Upper lobe of right lung (tissue), 1 donor: ENCODE results near the gene CTSC. TPM values are rescaled to one million over a fixed set of nuclear protein-coding genes. Genes with fewer than 3 reads are reported as not detected.
A peak's percentile ranks its signal among the peaks of the same experiment; 100 is the strongest.

Experiments
- ATAC-seq: fragments of 200-7000 bp; cut with Tn5 transposase; one replicate; pipeline ENCODE4 v1.9.1; 2020; ENCODE audit warnings: mild to moderate bottlenecking, moderate library complexity
- DNase-seq: peaks from one replicate; pipeline ENCODE4 v3.0.0-alpha.2; 2020
- H3K27ac ChIP-seq: fragments of 200-600 bp; one replicate; pipeline ENCODE4 v1.8.0; 2022
- H3K27me3 ChIP-seq: fragments of 200-600 bp; one replicate; pipeline ENCODE4 v1.8.0; 2022; ENCODE audit warnings: mild to moderate bottlenecking
- H3K36me3 ChIP-seq: fragments of 200-600 bp; one replicate; pipeline ENCODE4 v1.8.0; 2022
- H3K4me1 ChIP-seq: fragments of 200-600 bp; one replicate; pipeline ENCODE4 v1.8.0; 2022
- H3K4me3 ChIP-seq: fragments of 200-600 bp; one replicate; pipeline ENCODE4 v1.8.0; 2022; ENCODE audit warnings: mild to moderate bottlenecking
- H3K9me3 ChIP-seq: fragments of 200-600 bp; one replicate; pipeline ENCODE4 v1.8.0; 2022
- CTCF ChIP-seq: fragments of 200-600 bp; IDR thresholded peaks from one replicate; pipeline ENCODE4 v1.8.0; 2022; ENCODE audit warnings: antibody characterized with exemption
- intact Hi-C: fragments of 100-400 bp; cut with DNase I; formaldehyde crosslinking; loops from one replicate; pipeline ENCODE4 v1.11.0; 2022
- total RNA-seq: library from RNA; stranded (reverse); fragmentation: NEBNext Ultra II Directional; extraction: Animal tissue kit (Norgen Biotek cat#: 25700); gene quantifications from one replicate; pipeline ENCODE4 v1.2.1, GENCODE V29; 2021
- donor health status: DM: no; HTN: yes; CAD: no; lungs with severe emphysema.

Gene CTSC
- total RNA-seq, 1 donor from 2014 or later: 278 TPM

DNA sequence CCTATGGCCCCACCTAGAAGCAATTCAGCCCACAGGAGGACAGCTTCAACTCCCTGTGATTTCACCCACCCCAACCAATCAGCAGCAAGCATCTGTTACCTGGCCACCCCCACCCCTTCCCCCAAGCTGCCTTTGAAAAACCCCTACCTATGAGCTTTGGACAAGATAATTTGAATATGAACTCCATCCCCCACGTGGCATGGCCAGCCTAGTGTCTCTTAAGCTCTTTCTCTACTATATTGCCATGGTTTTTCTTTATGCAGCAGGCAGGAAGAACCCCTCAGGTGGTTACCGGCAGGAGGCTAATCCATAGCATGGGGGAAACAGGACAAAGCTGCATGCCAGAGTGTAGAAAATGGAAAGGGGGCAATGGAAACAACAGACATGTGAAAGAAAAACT, 29.0 kb downstream of the CTSC start:
- no peaks in the 10 kb centered on the region for H3K27me3 ChIP-seq
- ATAC-seq (no peak), DNase-seq (no peak)
- no peak for TF ChIP-seq CTCF
- intact Hi-C loops: no loop called here
- H3K36me3 ChIP-seq: peaks cover 17% of the 10 kb centered on the region
- no peak overlapping the region for H3K27ac ChIP-seq
- H3K4me1 ChIP-seq: no peaks in the 10 kb centered on the region
- no peak overlapping the region for H3K4me3 ChIP-seq
- H3K9me3 ChIP-seq: no peaks in the 10 kb centered on the region

GRCh38 chr11:88307749-88308425, 29.6 kb downstream of the CTSC start:
- no peak overlapping the region for H3K4me3 ChIP-seq
- no peaks in the 10 kb centered on the region for H3K4me1 ChIP-seq
- no peak for ATAC-seq
- no peak overlapping the region for H3K27ac ChIP-seq
- DNase-seq: no peak
- H3K36me3 ChIP-seq: peaks cover 17% of the 10 kb centered on the region
- no peak for TF ChIP-seq CTCF
- H3K9me3 ChIP-seq: no peaks in the 10 kb centered on the region
- no peaks in the 10 kb centered on the region for H3K27me3 ChIP-seq
- intact Hi-C loops: no loop called here

GRCh38 chr11:88306785-88307184, 30.8 kb downstream of the CTSC start:
- intact Hi-C loops: no loop called here
- peaks cover 17% of the 10 kb centered on the region for H3K36me3 ChIP-seq
- no peaks in the 10 kb centered on the region for H3K27me3 ChIP-seq
- H3K4me3 ChIP-seq: no peak overlapping the region
- H3K4me1 ChIP-seq: no peaks in the 10 kb centered on the region
- no peak for TF ChIP-seq CTCF
- no peaks in the 10 kb centered on the region for H3K9me3 ChIP-seq
- H3K27ac ChIP-seq: no peak overlapping the region
- ATAC-seq (peak; percentile 23), DNase-seq (no peak)

DNA sequence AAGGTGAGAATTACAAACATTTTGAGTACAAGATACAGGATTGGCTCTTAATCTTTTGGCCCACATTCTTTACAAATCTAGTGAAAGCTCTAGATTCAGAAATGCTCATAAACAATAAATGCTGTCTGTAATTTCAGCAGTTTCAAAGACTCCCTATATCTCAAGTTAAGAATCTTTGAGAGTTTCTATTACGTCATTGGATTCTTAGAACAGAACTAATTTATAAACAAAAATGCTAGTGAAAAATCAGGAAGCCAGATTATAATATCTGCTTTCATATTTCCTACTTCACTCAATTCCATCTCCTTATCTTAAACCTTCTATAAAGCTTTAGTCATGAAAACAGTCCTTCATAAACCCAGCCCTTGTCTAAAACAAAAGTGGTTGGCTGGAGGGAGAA, 32.1 kb downstream of the CTSC start:
- no peaks in the 10 kb centered on the region for H3K4me1 ChIP-seq
- H3K27ac ChIP-seq: no peak overlapping the region
- no peak for TF ChIP-seq CTCF
- intact Hi-C loops: no loop called here
- H3K27me3 ChIP-seq: no peaks in the 10 kb centered on the region
- ATAC-seq (no peak), DNase-seq (no peak)
- H3K36me3 ChIP-seq: peaks cover 14% of the 10 kb centered on the region
- H3K4me3 ChIP-seq: no peak overlapping the region
- no peaks in the 10 kb centered on the region for H3K9me3 ChIP-seq

GRCh38 chr11:88304352-88304751, 33.2 kb downstream of the CTSC start:
- DNase-seq (no peak), ATAC-seq (no peak)
- H3K4me3 ChIP-seq: no peak overlapping the region
- TF ChIP-seq CTCF: no peak
- intact Hi-C loops: no loop called here
- H3K27ac ChIP-seq: no peak overlapping the region
- peaks cover 3% of the 10 kb centered on the region for H3K4me1 ChIP-seq
- no peaks in the 10 kb centered on the region for H3K9me3 ChIP-seq
- H3K36me3 ChIP-seq: peaks cover 14% of the 10 kb centered on the region
- no peaks in the 10 kb centered on the region for H3K27me3 ChIP-seq

GRCh38 chr11:88303037-88303436, 34.5 kb downstream of the CTSC start:
- ATAC-seq: no peak
- DNase-seq: no peak
- intact Hi-C loops: no loop called here
- no peaks in the 10 kb centered on the region for H3K27me3 ChIP-seq
- H3K9me3 ChIP-seq: no peaks in the 10 kb centered on the region
- no peak overlapping the region for H3K27ac ChIP-seq
- no peak overlapping the region for H3K4me3 ChIP-seq
- H3K36me3 ChIP-seq: peaks cover 3% of the 10 kb centered on the region
- peaks cover 14% of the 10 kb centered on the region for H3K4me1 ChIP-seq
- TF ChIP-seq CTCF: no peak
